GM21737 (cell line): ENCODE results near the gene GRK3.

ENCODE experiments used
- ATAC-seq: cut with Tn5 transposase; IDR thresholded peaks from one replicate; pipeline ENCODE4 v1.9.1; 2021; ENCODE audit warnings: mild to moderate bottlenecking, moderate library complexity; ENCODE audit not compliant: unreplicated experiment

The GRK3 gene

GRCh38 chr22:25656724-25657123 lies 92.2 kb downstream of the GRK3 start:
- ATAC-seq: peak; percentile 61

- ATAC-seq: no peak
These were observed 94.2 kb downstream of the GRK3 start for GRCh38 chr22:25658633-25659032.

DNA sequence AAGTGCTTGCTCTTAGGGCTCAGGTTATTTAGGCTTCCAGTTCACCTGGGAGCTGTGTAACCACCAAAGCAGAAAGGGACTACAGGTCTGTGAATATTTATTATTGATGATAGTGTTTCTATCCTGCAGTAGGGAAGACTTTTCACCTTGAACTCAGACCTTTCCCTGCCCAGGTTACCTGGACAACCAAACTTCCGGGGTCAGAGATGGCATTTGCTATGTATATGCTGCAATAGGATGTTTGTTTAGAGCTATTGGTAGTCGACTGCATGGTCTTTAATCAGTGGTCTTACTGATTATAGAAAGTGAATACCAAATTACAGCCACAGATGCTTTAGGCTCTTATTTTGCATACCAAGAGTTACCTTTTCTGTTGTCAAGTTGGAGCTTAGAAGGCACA lies 94.9 kb downstream of the GRK3 start:
- no peak for ATAC-seq

GRCh38 chr22:25660336-25660735 lies 95.9 kb downstream of the GRK3 start:
- ATAC-seq: no peak

DNA sequence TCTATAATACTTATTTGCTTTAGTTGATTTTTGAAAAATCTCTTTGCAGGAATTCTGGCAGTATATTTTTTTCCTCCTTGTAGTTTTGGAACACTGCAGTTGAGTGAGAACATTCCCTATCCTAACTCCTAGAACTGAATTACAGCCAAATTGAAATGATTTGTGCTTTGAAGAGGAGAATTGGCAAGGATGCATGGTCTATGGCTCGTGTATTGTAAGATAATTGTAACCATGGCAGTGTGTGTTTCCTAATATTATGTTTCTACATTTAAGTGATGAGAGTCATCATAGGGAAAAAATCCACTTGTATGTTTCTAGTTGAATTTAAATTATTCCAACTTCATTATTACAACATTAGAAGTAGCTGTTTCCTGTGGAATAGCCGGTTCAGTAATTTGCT lies 96.6 kb downstream of the GRK3 start:
- no peak for ATAC-seq

DNA sequence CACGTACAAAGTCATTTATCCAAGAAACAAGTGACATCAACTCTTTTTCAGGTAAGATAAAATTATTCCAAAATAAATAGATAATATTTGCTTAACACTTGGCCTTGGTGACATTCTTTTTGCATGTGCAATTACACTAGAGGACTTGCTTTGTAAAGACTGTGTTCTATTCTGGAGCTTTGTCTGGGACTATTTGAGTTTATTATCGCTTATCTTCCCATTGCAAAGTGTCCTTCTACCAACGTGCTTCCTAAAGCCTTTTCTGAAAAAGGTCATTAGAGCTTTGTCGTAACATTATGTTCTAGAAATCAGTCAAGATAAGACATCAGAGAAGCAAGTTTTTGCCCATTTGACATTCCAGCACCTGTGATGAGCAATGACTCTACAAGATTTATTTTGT lies 99.2 kb downstream of the GRK3 start:
- no peak for ATAC-seq

- ATAC-seq: no peak
These were observed 101.8 kb downstream of the GRK3 start for GRCh38 chr22:25666308-25666707.

- no peak for ATAC-seq
These were observed 104.0 kb downstream of the GRK3 start for GRCh38 chr22:25668437-25668836.

GRCh38 chr22:25669253-25670069 lies 105.0 kb downstream of the GRK3 start:
- ATAC-seq: no peak

- ATAC-seq: no peak
These were observed 105.6 kb downstream of the GRK3 start for GRCh38 chr22:25670070-25670461.

GRCh38 chr22:25672289-25673084 lies 108.0 kb downstream of the GRK3 start:
- ATAC-seq: no peak

DNA sequence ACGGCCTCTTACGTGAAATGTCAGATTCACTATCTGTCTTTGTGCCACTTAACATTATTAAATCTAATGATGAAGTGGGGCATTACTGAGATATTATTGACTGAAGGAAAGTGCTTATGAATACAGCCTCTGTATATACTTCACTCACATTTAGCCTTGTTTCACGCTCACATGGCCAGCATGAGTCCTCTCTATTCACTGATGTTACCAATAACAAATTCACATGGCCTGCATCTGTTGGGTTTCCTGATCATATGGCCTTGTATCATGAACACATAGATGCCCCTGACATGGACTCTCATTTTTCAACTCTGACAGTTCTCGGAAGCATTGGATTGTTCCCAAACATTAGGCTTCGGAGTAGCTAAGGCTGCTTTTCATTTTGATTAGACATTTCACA lies 109.2 kb downstream of the GRK3 start:
- no peak for ATAC-seq

DNA sequence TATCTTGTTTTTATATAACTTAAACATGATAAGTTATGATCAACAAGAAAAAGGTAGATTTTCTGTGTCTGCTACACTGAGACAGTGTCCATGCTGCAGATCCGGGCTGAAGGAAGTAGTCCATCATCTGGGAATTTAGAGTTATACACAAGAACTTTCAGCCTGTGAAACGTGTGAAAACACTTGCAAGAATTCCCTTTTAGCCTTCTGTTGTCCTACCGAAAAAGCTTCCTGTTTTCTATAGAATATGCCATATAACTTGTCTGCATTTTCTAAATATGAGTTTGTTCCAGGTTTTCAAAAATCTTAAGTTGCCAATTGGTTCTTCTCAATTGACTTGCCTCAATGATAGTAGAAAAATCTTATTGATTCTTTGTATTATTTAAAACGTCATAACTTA lies 113.2 kb downstream of the GRK3 start:
- ATAC-seq: no peak

GRCh38 chr22:25680051-25680450 lies 115.6 kb downstream of the GRK3 start:
- no peak for ATAC-seq

DNA sequence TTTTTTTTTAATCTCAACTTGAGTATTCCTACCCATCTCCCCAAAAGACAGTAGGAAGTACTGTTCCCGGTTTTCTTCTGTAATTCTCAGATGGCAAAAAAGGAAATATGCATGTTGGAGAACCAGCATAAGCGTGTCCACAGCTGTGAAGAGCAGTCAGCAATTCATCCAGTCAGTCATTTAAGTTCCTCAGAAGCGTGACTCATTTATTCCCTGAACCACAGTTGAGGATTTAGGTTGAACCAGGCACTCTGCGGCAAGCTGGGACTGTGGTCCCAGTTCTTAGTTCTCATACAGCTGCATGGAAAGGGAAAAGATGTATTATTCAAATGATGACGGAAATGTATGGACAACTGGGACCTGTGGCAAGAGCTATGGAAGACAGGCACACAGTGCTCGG lies 116.5 kb downstream of the GRK3 start:
- ATAC-seq: no peak

DNA sequence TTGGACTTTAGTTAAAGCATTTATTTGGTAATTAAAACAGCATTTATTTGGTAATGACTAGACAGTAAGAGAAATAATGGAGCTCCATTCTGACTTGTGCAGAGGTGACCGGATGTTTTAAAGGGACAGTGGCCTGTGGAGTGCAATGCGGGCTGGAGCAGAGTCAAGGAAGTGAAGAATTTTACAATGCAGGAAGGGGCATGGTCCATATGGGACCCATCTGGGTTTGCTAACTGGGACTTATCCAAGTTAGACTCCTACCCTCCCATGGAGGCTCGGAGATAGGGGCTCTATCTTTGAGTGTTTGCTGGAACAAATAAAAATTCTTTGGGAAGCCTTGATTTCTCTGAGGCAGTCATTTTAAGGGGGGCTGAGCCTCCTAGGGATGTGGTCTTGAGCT lies 117.6 kb downstream of the GRK3 start:
- no peak for ATAC-seq

DNA sequence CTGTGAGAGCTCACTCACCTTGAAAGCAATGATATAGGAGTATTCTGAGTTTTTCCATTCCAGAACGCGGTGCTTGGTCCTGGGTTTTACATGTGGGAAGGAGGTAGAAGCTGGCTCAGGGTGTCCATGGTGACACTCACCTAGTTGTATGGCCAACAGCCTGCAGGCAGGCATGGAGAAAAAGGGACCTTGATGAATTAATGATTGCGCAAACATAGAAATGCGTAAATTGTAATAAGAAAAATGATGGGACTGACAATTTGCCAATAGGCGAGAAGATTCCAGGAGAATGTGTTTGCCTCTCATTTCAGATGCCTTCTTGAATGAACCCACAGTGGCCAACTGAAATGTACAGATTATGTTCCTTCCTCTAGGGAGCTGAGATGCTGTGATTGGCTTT lies 124.2 kb downstream of the GRK3 start:
- no peak for ATAC-seq

DNA sequence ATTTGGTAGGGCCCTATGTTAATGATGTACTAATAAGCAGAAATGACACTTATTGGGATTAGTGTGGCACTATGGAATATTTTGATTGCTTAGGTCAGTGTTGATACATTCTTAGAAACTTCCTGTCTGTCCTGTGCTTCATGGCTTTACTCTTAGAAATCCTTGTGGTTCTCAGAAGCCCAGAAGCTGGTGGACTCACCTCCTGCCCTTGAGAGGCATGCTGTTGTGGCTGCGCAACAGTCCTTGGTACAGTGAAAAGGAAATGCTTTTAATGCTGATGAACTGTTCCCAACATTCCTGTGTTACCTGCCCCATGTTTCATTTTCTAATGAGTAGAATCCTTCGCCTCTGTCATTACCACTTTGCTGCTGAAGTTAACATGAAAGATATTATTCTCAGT lies 125.2 kb downstream of the GRK3 start:
- no peak for ATAC-seq

DNA sequence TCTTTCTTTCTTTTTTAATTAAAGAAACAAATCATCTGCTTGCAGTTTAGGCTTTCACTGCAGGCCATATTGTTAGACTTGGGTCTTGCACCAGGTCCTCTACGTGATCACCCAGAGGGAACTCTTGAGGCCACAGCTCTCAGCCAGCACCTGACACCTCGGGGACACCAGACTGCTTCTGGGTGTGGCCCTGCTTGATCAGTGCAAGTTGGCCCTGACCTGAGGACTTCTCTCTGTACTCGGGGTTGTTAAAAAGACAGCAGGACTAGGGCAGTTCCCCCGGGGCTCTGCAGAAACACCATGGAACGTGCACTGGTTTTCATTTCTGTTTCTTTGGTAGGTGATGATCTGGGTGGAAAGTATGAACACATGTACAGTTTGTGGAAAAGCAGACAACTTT lies 126.3 kb downstream of the GRK3 start:
- no peak for ATAC-seq

- no peak for ATAC-seq
These were observed 128.2 kb downstream of the GRK3 start for GRCh38 chr22:25692397-25693267.

DNA sequence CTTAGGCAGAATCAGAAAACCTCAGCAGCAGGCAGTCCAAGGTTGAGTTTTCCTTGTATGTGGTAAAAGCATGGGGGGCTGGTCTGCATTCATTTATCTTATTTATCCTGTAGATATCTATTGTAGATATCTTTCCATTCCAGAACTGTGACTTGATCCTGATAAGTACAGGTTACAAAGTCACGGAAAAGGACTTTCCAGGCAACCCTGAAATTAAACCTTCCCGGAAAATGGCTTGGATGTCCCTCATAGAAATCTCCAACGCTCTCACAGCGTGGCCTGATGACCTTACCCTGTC lies 128.7 kb downstream of the GRK3 start:
- no peak for ATAC-seq
